ENCODE measurements around the gene BDKRB2. TPM values are rescaled to one million over a fixed set of nuclear protein-coding genes. Genes with fewer than 3 reads are reported as not detected.
"Not testable (repeated sequence)": the region's sequence is repeated elsewhere in the genome, so short reads cannot be mapped to it uniquely, and the experiment has no call there.

BDKRB2 gene
- total RNA-seq, 1 experiment from 2014 or later = 0.21 TPM

- no TSS peak for BruUV-seq (replicated peaks)
- Histone ChIP-seq H3K9me3 (ENCODE audit: low read depth, low read length, poor library complexity, severe bottlenecking) (no peaks in the 10 kb centered on the region), H3K27ac (ENCODE audit: low read depth, low read length, poor library complexity, severe bottlenecking) (no peak overlapping the region), H3K4me1 (ENCODE audit: insufficient read depth, low read length, poor library complexity, severe bottlenecking) (no peaks in the 10 kb centered on the region), H3K36me3 (ENCODE audit: insufficient read depth, low read length, poor library complexity, severe bottlenecking) (no peaks in the 10 kb centered on the region), H3K4me3 (ENCODE audit: low read depth, low read length, poor library complexity, severe bottlenecking) (no peak overlapping the region), H3K27me3 (replicated peaks; ENCODE audit: insufficient read depth, low read depth, low read length, poor library complexity) (no peaks in the 10 kb centered on the region)
- ChIA-PET POLR2A (ENCODE audit: low non-redundant PET) (no interaction called here), CTCF (no interaction called here)
- intact Hi-C loops (cut with micrococcal nuclease; ENCODE audit: unreplicated experiment) = no loop called here
- no peak for DNase-seq (ENCODE audit: low spot score)
- TF ChIP-seq CTCF (conservative IDR thresholded peaks at IDR 0.05; ENCODE audit: low read depth, low read length) (no peak), EZH2 (IDR thresholded peaks at IDR 0.05; ENCODE audit: borderline replicate concordance, low read depth, low read length, poor library complexity, severe bottlenecking) (no peak)
Observed at GRCh38 chr14:96240641-96241040, 36.0 kb downstream of the BDKRB2 start.

GRCh38 chr14:96242126-96242525, 37.5 kb downstream of the BDKRB2 start:
- no TSS peak for BruUV-seq (replicated peaks)
- Histone ChIP-seq H3K9me3 (ENCODE audit: low read depth, low read length, poor library complexity, severe bottlenecking) (no peaks in the 10 kb centered on the region), H3K36me3 (ENCODE audit: insufficient read depth, low read length, poor library complexity, severe bottlenecking) (no peaks in the 10 kb centered on the region), H3K4me1 (ENCODE audit: insufficient read depth, low read length, poor library complexity, severe bottlenecking) (no peaks in the 10 kb centered on the region), H3K4me3 (ENCODE audit: low read depth, low read length, poor library complexity, severe bottlenecking) (no peak overlapping the region), H3K27ac (ENCODE audit: low read depth, low read length, poor library complexity, severe bottlenecking) (no peak overlapping the region), H3K27me3 (replicated peaks; ENCODE audit: insufficient read depth, low read depth, low read length, poor library complexity) (no peaks in the 10 kb centered on the region)
- ChIA-PET POLR2A (ENCODE audit: low non-redundant PET) (no interaction called here), CTCF (no interaction called here)
- TF ChIP-seq EZH2 (IDR thresholded peaks at IDR 0.05; ENCODE audit: borderline replicate concordance, low read depth, low read length, poor library complexity, severe bottlenecking) (no peak), CTCF (conservative IDR thresholded peaks at IDR 0.05; ENCODE audit: low read depth, low read length) (no peak)
- intact Hi-C loops (cut with micrococcal nuclease; ENCODE audit: unreplicated experiment) = no loop called here
- DNase-seq (ENCODE audit: low spot score) = no peak

- CTCF ChIA-PET = no interaction called here
- no TSS peak for BruUV-seq (replicated peaks)
- no peak overlapping the region for H3K27ac ChIP-seq (ENCODE audit: low read depth, low read length, poor library complexity, severe bottlenecking)
Observed at GRCh38 chr14:96243785-96244184, 39.1 kb downstream of the BDKRB2 start.

GRCh38 chr14:96245074-96245473, 40.4 kb downstream of the BDKRB2 start:
- H3K27me3 ChIP-seq (replicated peaks; ENCODE audit: insufficient read depth, low read depth, low read length, poor library complexity); intact Hi-C loops (cut with micrococcal nuclease; ENCODE audit: unreplicated experiment); DNase-seq (ENCODE audit: low spot score); H3K27ac ChIP-seq (ENCODE audit: low read depth, low read length, poor library complexity, severe bottlenecking); H3K4me1 ChIP-seq (ENCODE audit: insufficient read depth, low read length, poor library complexity, severe bottlenecking); BruUV-seq (replicated peaks); H3K36me3 ChIP-seq (ENCODE audit: insufficient read depth, low read length, poor library complexity, severe bottlenecking); CTCF ChIA-PET; POLR2A ChIA-PET (ENCODE audit: low non-redundant PET); H3K9me3 ChIP-seq (ENCODE audit: low read depth, low read length, poor library complexity, severe bottlenecking); H3K4me3 ChIP-seq (ENCODE audit: low read depth, low read length, poor library complexity, severe bottlenecking): not testable (repeated sequence)

More at GRCh38 chr14:96243785-96244184, 39.1 kb downstream of the BDKRB2 start:
- H3K4me3 ChIP-seq (ENCODE audit: low read depth, low read length, poor library complexity, severe bottlenecking) = no peak overlapping the region
- H3K27me3 ChIP-seq (replicated peaks; ENCODE audit: insufficient read depth, low read depth, low read length, poor library complexity) = no peaks in the 10 kb centered on the region
- H3K9me3 ChIP-seq (ENCODE audit: low read depth, low read length, poor library complexity, severe bottlenecking) = no peaks in the 10 kb centered on the region
- H3K36me3 ChIP-seq (ENCODE audit: insufficient read depth, low read length, poor library complexity, severe bottlenecking) = no peaks in the 10 kb centered on the region
- intact Hi-C loops (cut with micrococcal nuclease; ENCODE audit: unreplicated experiment) = no loop called here
- DNase-seq (ENCODE audit: low spot score) = no peak
- no peaks in the 10 kb centered on the region for H3K4me1 ChIP-seq (ENCODE audit: insufficient read depth, low read length, poor library complexity, severe bottlenecking)
- TF ChIP-seq EZH2 (IDR thresholded peaks at IDR 0.05; ENCODE audit: borderline replicate concordance, low read depth, low read length, poor library complexity, severe bottlenecking) = no peak
- TF ChIP-seq CTCF (conservative IDR thresholded peaks at IDR 0.05; ENCODE audit: low read depth, low read length) = no peak
- POLR2A ChIA-PET (ENCODE audit: low non-redundant PET) = no interaction called here

All from A673 (cell line).